Memory B cell (primary cell): ENCODE measurements around the gene RRM2.

Experiments
- ATAC-seq: fragments of 150-1000 bp; cut with Tn5 transposase; 2 replicates; pipeline ENCODE4 v1.10.0; 2021; ENCODE audit warnings: low read depth, mild to moderate bottlenecking, moderate library complexity
- DNase-seq, 2 donors: peaks; one replicate each; pipeline ENCODE4 v3.0.0; 2022; ENCODE audit warnings: low spot score in 2 of 2
- H3K27ac Mint-ChIP-seq: one replicate; pipeline ENCODE4 v1.8.0; 2022; ENCODE audit warnings: mild to moderate bottlenecking, moderate library complexity, mixed read lengths
- H3K27me3 Mint-ChIP-seq: one replicate; pipeline ENCODE4 v1.8.0; 2022; ENCODE audit warnings: mixed read lengths
- H3K36me3 Mint-ChIP-seq: one replicate; pipeline ENCODE4 v1.8.0; 2022; ENCODE audit warnings: mild to moderate bottlenecking, mixed read lengths
- H3K4me1 Mint-ChIP-seq: one replicate; pipeline ENCODE4 v1.8.0; 2022; ENCODE audit warnings: mixed read lengths
- H3K4me3 Mint-ChIP-seq: one replicate; pipeline ENCODE4 v1.8.0; 2022; ENCODE audit warnings: mild to moderate bottlenecking, moderate library complexity, mixed read lengths
- H3K9me3 Mint-ChIP-seq: one replicate; pipeline ENCODE4 v1.8.0; 2022; ENCODE audit warnings: mixed read lengths

Gene RRM2

DNA sequence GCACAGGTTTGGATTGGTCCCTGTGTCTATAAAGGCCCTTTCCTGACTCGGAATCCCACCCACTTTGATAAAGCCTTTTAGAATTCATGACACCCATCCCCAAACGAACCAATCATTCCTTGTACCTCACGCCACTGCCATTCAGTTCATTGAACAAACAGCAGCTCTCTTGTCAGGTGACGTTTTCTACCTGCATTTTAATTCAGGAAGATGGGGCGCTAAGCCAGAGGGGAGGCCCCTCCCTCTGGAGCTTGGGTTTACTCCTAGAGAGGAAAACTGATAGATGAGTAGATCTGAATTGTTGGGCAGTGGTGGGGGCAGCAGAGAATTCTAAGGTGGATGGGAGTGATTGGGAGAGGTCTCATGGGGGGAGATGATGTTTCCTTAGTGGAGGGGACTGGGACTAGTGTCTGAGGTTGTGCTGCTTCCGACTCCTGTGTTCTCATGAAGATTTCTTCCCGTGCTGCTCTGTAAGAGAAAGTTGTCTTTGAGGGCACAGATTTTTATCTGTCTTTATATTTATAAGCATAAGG lies 9.6 kb downstream of the RRM2 start:
- H3K4me1 Mint-ChIP-seq: no peaks in the 10 kb centered on the region
- no peak for ATAC-seq
- no peak for DNase-seq
- H3K27me3 Mint-ChIP-seq: no peaks in the 10 kb centered on the region
- no peak overlapping the region for H3K27ac Mint-ChIP-seq
- no peak overlapping the region for H3K4me3 Mint-ChIP-seq
- no peaks in the 10 kb centered on the region for H3K9me3 Mint-ChIP-seq
- no peaks in the 10 kb centered on the region for H3K36me3 Mint-ChIP-seq

DNA sequence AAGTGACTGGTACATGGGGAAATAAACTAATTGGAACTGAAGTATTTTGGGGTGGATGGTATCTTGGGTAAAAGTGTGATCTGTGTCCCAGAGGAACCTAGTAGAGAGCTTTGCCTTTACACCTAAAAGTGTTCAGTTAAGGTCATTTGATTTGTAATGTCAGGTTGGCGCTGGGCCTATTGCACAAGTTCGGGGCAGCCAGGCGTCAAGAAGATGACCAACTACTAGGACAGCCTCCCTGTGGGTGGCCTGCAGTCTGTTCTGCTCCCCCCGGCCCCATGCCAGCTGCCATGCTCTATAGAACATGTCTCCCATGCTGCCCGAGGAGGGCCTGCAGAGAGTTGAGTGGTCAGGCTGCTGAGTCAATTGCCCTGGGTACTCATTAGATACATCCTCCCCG lies 10.1 kb downstream of the RRM2 start:
- Mint-ChIP-seq H3K27ac (no peak overlapping the region), H3K9me3 (no peaks in the 10 kb centered on the region), H3K4me1 (no peaks in the 10 kb centered on the region), H3K27me3 (no peaks in the 10 kb centered on the region), H3K4me3 (no peak overlapping the region), H3K36me3 (no peaks in the 10 kb centered on the region)
- ATAC-seq (no peak), DNase-seq (no peak)

DNA sequence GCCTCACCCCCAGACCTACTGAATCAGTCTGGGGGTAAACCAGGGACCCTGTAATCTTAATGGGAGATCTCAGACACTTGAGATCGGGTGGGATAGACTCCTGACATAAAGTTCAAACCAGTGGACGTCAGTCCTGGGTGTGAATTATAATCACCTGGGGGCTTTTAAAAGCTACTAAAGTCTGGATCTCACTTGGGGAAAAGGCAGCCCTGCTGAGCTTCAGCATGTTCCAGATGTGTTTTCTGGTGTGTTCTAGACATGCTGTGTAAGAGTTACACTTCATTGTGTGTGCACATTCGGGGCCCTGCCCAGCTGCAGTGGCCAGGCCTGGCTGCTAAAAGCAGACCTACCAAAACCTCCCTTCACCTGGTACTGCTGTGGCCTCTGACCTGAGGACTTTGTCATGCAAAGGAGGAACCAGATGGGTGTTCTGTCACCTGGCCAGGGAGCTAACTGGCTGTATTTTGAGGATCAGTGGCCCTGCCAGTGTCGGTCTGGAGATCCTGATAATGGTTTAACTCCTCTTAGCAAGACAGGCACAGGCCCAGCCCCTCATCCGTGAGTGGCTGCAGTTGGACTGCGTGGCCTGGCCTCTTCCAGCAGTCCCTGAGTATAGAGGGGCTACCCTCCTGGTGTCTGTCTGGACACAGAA lies 10.6 kb downstream of the RRM2 start:
- Mint-ChIP-seq H3K4me3 (no peak overlapping the region), H3K27me3 (no peaks in the 10 kb centered on the region), H3K9me3 (no peaks in the 10 kb centered on the region), H3K27ac (no peak overlapping the region), H3K36me3 (no peaks in the 10 kb centered on the region), H3K4me1 (no peaks in the 10 kb centered on the region)
- ATAC-seq (no peak), DNase-seq (no peak)

DNA sequence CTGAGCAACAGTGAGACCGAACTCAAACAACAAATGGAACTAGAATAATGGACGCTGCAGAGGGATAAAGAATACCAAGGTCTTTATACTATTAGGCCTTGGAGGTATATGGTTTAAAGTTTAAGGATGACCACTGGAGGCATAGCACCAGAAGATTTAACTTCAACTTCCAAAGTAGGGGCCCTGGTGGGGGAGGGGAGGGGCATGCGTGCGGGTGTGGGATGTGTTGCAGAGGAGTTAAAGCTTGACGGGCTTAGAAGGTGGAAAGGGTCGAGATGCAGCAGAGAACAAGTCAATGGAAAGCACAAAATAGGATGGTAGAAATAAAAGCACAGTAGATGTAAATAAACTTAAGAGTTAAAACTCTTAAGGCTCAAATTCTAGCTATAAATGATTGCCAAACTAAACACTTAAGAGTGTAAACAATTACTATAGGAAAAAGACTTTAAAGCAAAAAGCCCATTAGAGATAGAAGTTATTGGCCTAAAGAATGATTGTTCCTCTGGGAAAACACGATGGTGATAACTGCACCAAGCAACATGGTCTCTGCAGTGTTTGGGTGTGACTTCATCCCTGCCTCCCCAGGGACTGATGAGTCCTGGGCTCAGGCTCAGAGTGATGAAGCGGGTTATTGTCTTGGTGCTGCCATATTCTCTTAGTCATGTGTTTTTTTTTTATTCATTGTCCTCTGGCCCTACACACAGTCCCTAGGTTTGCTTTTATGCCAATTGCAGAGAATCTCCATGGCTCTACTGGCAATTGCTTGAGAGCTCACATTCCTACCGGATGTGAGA lies 13.0 kb downstream of the RRM2 start:
- no peak overlapping the region for H3K27ac Mint-ChIP-seq
- H3K9me3 Mint-ChIP-seq: no peaks in the 10 kb centered on the region

DNA sequence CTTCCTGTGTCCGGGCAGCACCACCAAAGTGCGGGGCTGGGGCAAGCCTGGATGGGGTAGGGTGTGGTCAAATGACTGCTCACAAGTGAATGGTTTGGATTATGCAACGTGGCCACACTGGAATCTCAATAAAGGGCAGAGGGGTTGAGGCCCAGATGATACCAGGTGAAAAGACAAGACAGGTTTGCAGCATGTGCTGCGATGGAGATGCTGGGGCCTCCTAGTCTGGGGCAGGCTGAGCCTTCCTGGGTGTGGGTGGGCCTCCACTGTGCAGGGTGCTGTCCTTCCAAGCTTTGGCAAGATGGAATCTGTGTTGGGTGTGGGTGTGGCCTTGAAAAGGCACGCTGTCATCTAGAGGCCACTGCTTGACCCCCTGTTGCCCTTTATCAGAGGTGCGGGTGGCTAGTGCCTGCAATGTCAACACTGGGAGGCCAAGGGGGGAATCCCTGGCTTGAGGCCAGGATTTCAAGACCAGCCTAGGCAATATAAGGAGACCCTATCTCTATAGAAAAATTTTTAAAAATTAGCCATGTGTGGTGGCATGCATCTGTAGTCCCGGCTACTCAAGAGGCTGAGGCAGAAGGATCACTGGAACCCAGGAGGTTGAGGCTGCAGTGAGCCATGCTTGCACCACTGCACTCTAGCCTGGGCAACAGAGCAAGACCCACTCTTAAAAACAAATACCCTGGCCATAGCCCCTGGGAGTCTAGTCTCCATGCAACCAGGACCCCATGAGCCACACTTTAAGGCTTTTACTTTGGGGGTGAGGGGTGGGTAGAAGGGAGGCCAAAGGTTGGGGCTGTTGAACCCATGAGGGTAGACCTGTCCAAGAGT lies 13.8 kb downstream of the RRM2 start:
- no peaks in the 10 kb centered on the region for H3K36me3 Mint-ChIP-seq
- ATAC-seq (no peak), DNase-seq (no peak)
- H3K4me3 Mint-ChIP-seq: no peak overlapping the region
- no peak overlapping the region for H3K27ac Mint-ChIP-seq
- no peaks in the 10 kb centered on the region for H3K4me1 Mint-ChIP-seq
- no peaks in the 10 kb centered on the region for H3K27me3 Mint-ChIP-seq
- no peaks in the 10 kb centered on the region for H3K9me3 Mint-ChIP-seq

More for the DNA sequence above, 13.0 kb downstream of the RRM2 start:
- Mint-ChIP-seq H3K4me3 (no peak overlapping the region), H3K27me3 (no peaks in the 10 kb centered on the region), H3K36me3 (no peaks in the 10 kb centered on the region), H3K4me1 (no peaks in the 10 kb centered on the region)
- no peak for ATAC-seq
- no peak for DNase-seq

DNA sequence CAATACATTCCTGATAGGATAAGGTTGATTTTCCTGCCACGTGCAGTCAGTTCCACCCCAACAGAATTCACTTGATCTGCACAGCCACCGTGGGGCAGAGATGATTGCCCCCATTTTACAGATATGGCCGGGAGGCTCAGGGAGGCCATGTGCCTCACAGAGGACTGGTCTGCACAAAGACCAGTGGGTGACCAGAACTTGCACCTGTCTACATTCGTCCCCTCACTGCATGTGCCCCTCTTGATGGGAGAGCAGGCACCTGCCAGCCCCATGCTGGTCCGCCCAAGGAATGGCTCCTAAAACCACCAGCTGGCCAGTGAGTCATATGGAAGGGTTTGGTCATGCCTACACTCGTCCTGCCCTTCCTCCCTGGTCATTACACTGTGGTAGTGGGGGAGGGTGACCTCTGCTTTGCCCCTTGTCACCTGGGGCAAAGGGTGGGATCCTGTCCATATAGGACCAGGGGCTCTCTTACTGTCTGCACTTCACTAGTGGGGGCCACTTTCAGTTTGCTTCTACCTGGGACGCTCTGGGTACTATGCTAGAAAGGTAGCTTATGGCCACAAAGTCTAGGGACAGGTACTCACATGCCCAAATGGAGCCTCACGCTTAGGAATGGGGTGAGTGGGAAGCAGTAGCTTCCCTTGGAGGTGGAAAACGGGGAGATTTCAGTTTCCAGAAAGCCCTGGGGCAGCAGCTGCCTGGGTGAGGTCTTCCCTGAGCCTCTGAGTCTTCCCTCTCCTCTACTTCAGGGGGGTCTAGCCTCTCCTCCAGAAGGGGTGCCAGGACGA lies 14.7 kb downstream of the RRM2 start:
- no peak for DNase-seq
- Mint-ChIP-seq H3K27me3 (peaks cover 2% of the 10 kb centered on the region), H3K4me3 (no peak overlapping the region), H3K27ac (no peak overlapping the region), H3K4me1 (peaks cover 4% of the 10 kb centered on the region), H3K9me3 (no peaks in the 10 kb centered on the region), H3K36me3 (no peaks in the 10 kb centered on the region)
- no peak for ATAC-seq

DNA sequence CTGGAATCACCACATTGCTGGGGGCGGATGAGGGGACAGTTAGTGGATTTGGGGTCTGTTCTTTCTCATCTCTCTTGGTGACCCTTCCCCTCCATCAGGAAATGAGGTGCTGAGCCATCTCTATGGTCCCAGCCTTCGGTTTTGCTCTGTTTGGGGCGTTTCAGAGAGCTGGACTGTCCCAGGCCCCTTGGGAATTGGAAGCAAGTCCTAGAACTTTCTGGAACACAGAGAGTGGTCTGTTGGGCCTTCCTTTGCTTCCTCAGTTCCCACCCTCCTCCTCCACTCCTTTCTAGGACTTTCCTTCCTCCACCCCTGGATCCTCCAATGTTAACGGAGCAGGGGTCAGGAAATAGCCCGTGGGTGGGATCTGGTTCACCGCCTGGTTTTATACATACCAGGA lies 17.0 kb downstream of the RRM2 start:
- Mint-ChIP-seq H3K27ac (no peak overlapping the region), H3K9me3 (no peaks in the 10 kb centered on the region)

DNA sequence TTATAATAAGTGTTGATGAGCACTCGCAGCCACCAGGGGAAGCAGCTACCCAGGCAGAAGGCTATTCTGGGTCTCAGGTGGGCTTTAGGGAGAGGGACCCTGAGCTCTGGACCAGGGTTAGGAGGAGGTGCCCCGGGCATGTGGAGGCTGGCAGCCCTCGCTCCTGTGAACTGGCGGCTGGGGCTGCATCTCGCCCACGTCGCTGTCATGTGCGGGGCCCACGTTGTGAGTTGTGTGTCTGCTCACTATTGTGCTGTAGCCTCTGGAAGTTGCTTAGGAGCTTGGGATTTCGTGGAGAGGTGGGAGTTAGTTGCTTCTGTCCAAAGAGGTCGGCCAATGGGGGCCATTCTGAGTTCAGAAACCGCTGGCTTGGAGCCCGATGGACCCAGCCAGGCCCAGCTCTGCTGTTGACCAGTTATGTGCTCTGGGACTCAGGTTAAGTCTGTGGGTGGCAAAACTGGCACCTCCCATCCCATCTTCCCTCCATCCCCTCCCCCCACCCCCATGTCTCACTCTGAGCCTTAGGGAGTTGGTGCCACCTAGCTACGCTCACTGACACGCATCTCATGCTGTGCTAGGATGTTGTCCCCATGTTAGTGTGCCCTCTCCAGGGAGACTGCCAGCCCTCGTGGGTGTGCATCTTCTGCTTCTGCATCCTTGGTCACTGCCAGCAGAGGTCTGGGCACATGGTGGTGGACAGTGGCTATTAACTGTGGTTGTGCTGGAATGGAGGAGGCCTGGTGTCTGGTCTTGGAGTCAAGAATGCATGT lies 18.5 kb downstream of the RRM2 start:
- Mint-ChIP-seq H3K27me3 (peaks cover 2% of the 10 kb centered on the region), H3K36me3 (no peaks in the 10 kb centered on the region), H3K9me3 (no peaks in the 10 kb centered on the region), H3K27ac (peak overlapping the region; percentile 60), H3K4me1 (peaks cover 7% of the 10 kb centered on the region), H3K4me3 (no peak overlapping the region)
- no peak for DNase-seq
- ATAC-seq: no peak

More for the DNA sequence above, 17.0 kb downstream of the RRM2 start:
- H3K27me3 Mint-ChIP-seq: peaks cover 2% of the 10 kb centered on the region
- ATAC-seq (no peak), DNase-seq (no peak)
- no peaks in the 10 kb centered on the region for H3K36me3 Mint-ChIP-seq
- H3K4me3 Mint-ChIP-seq: no peak overlapping the region
- H3K4me1 Mint-ChIP-seq: peaks cover 7% of the 10 kb centered on the region

DNA sequence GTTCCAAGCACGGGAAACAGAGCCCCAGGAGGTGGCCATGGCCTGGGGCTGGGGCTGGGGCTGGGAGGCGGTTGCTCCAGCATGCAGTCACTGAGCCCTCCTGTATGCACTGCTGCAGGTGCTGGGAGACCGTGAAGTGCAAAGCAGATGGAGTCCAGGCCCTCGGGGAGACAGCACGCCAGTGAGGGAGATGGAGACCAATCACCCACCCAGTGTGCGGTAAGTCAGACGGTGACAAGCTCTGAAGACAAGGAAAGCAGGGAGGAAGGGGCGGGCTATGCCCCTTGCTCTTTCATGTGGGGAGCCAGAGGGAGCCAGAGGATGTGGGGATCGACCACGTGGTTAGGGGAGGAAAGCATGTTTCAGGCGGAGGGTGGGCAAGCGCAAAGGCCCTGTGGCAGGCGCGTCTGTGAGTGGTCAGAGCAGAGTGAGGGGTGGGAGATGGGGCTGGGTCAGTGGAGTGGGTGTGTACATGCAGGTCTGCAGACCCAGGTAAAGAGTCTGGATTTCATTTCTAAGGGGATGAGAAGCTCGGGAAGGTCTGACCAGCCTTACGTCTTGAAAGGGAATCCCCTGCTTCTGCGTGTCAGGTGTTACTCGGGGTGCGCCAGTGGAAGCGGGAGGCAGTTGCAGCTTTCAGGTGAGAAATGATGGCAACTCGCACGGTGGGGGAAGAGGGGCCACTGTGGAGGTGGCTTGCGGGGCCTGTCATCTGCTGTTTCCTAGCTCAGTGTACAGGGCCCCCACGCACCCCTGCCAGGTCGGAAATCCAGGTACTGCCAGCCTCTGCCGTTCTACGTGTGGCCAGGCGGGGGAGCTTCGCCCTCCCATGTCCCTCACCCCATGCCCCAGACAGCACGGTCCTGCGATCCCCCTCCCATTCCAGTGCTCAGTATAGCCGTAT lies 19.4 kb downstream of the RRM2 start:
- ATAC-seq (peak; percentile 87), DNase-seq (peak; percentile 30 to 39)
- H3K4me1 Mint-ChIP-seq: peaks cover 7% of the 10 kb centered on the region
- no peaks in the 10 kb centered on the region for H3K36me3 Mint-ChIP-seq
- H3K4me3 Mint-ChIP-seq: no peak overlapping the region
- no peak overlapping the region for H3K27ac Mint-ChIP-seq
- peaks cover 2% of the 10 kb centered on the region for H3K27me3 Mint-ChIP-seq
- no peaks in the 10 kb centered on the region for H3K9me3 Mint-ChIP-seq

DNA sequence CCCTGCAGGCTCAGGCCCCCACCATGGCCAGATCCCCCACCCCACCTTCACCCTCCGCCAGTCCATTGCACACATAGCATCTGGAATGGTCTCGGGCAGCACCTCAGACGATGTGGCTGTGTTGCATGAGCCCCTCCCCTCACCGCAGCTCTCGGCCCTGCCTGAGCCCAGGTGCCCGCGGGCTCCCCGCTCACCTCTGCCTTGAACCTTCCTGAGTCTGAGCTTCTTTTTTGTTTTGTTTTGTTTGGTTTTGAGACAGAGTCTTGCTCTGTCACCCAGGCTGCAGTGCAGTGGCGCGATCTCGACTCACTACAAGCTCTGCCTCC lies 20.1 kb downstream of the RRM2 start:
- Mint-ChIP-seq H3K36me3 (no peaks in the 10 kb centered on the region), H3K27me3 (peaks cover 2% of the 10 kb centered on the region), H3K4me3 (no peak overlapping the region), H3K4me1 (peaks cover 7% of the 10 kb centered on the region), H3K9me3 (no peaks in the 10 kb centered on the region), H3K27ac (no peak overlapping the region)
- no peak for ATAC-seq
- DNase-seq: no peak

DNA sequence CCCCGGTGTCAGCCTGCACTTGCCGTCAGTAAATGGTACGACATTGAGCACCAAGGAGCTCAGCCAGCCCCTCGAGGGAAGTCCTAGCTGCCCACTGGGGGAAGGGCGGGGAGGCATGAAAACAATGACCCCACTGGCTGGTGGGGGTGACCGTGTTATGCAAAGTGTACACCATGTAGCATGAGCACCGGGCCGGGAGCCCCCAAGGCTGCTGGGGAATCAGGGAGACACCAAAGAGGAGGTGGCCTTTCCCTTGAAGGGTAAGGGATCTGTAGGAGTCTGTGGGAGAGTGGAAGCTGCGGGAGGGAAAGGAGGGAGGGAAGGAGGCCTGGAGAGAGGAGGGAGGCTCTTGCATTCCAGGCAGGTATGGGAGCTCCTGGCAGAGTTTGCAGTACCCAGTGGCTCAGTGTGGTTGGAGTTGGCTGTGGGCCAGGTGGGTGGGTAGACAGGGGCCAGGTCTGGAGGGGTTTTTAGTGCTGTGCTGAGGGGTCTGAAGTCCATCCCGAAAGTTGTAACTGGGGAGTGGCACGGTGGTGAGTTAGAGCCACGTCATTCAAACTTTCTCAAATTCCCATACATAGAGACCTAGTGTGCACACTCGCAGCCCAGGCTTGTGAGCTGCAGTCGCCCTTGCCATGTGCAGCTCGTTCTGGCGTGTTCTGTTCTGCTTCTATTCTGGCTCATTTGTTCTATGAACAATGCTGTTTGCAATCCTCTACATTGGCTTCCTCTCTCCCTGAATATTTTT lies 22.4 kb downstream of the RRM2 start:
- Mint-ChIP-seq H3K27ac (no peak overlapping the region), H3K36me3 (peaks cover 2% of the 10 kb centered on the region), H3K4me3 (no peak overlapping the region), H3K27me3 (peaks cover 2% of the 10 kb centered on the region), H3K4me1 (peaks cover 7% of the 10 kb centered on the region), H3K9me3 (no peaks in the 10 kb centered on the region)
- ATAC-seq: no peak
- DNase-seq: no peak
